SK-N-SH treated with all-trans-retinoic acid at 6 μM for 48 hours (cell line): ENCODE data around the gene HADH.

Source experiments
- ATAC-seq: fragments of 200-7000 bp; cut with Tn5 transposase; 3 replicates; pipeline ENCODE4 v1.9.1; 2020; ENCODE audit warnings: mild to moderate bottlenecking, moderate library complexity
- ARNTL ChIP-seq: fragments of 450-650 bp; formaldehyde crosslinking; IDR thresholded peaks from 2 replicates; pipeline ENCODE4 v1.5.0; 2020; ENCODE audit warnings: low read depth, mild to moderate bottlenecking, moderate library complexity, borderline replicate concordance
- CSDC2 ChIP-seq: fragments of 250-450 bp; sonication (Bioruptor Pico); IDR thresholded peaks from 2 replicates; pipeline ENCODE4 v1.5.0; 2020; ENCODE audit warnings: mild to moderate bottlenecking, moderate library complexity
- GLIS3 ChIP-seq: fragments of 250-450 bp; sonication (Bioruptor Pico); IDR thresholded peaks from 2 replicates; pipeline ENCODE4 v1.5.0; 2020; ENCODE audit warnings: mild to moderate bottlenecking, moderate library complexity
- ISL1 ChIP-seq: fragments of 250-450 bp; sonication (Bioruptor Pico); IDR thresholded peaks from 2 replicates; pipeline ENCODE4 v2.1.2; 2022; ENCODE audit warnings: mild to moderate bottlenecking, moderate library complexity
- OSR1 ChIP-seq: fragments of 250-450 bp; sonication (Bioruptor Pico); IDR thresholded peaks from 2 replicates; pipeline ENCODE4 v1.8.0; 2022; ENCODE audit warnings: moderate library complexity, mild to moderate bottlenecking, inconsistent platforms
- PPARA ChIP-seq: fragments of 250-450 bp; sonication (Bioruptor Pico); IDR thresholded peaks from 2 replicates; pipeline ENCODE4 v1.5.0; 2020; ENCODE audit warnings: mild to moderate bottlenecking, borderline replicate concordance
- RARB ChIP-seq: fragments of 250-450 bp; sonication (Bioruptor Pico); IDR thresholded peaks from 2 replicates; pipeline ENCODE4 v1.8.0; 2021; ENCODE audit warnings: mild to moderate bottlenecking, moderate library complexity
- SNAI2 ChIP-seq: fragments of 250-450 bp; sonication (Bioruptor Pico); IDR thresholded peaks from 2 replicates; pipeline ENCODE4 v1.5.0; 2020; ENCODE audit warnings: mild to moderate bottlenecking, moderate library complexity
- TOX ChIP-seq: fragments of 250-450 bp; sonication (Bioruptor Pico); IDR thresholded peaks from 2 replicates; pipeline ENCODE4 v1.8.0; 2021; ENCODE audit warnings: mild to moderate bottlenecking, moderate library complexity, borderline replicate concordance
- ZFP3 ChIP-seq: fragments of 250-450 bp; sonication (Bioruptor Pico); IDR thresholded peaks from 2 replicates; pipeline ENCODE4 v1.5.0; 2020; ENCODE audit warnings: mild to moderate bottlenecking, moderate library complexity
- ZFP30 ChIP-seq: fragments of 450-650 bp; formaldehyde crosslinking; IDR thresholded peaks from 2 replicates; pipeline ENCODE4 v1.5.0; 2022; ENCODE audit warnings: mild to moderate bottlenecking, moderate library complexity
- ZNF565 ChIP-seq: fragments of 450-650 bp; formaldehyde crosslinking; conservative IDR thresholded peaks from 2 replicates; pipeline ENCODE4 v1.5.0; 2020; ENCODE audit warnings: low read depth, mild to moderate bottlenecking, moderate library complexity
- ZNF70 ChIP-seq: fragments of 450-650 bp; formaldehyde crosslinking; IDR thresholded peaks from 2 replicates; pipeline ENCODE4 v1.5.0; 2020; ENCODE audit warnings: mild to moderate bottlenecking, moderate library complexity
- ZNF8 ChIP-seq: fragments of 450-650 bp; formaldehyde crosslinking; IDR thresholded peaks from 2 replicates; pipeline ENCODE4 v1.5.0; 2020; ENCODE audit warnings: mild to moderate bottlenecking, moderate library complexity
- TF ChIP-seq, protein P1 (sequence below): fragments of 250-450 bp; sonication (Bioruptor Pico); IDR thresholded peaks from 2 replicates; pipeline ENCODE4 v1.5.0; 2020; ENCODE audit warnings: mild to moderate bottlenecking, moderate library complexity
- TF ChIP-seq, protein P2 (sequence below): fragments of 250-450 bp; sonication (Bioruptor Pico); IDR thresholded peaks from 2 replicates; pipeline ENCODE4 v1.5.1; 2021; ENCODE audit warnings: mild to moderate bottlenecking, moderate library complexity
- TF ChIP-seq, protein P3 (sequence below): fragments of 250-450 bp; sonication (Bioruptor Pico); IDR thresholded peaks from 2 replicates; pipeline ENCODE4 v1.5.1; 2020; ENCODE audit warnings: low read depth, mild to moderate bottlenecking, moderate library complexity
- TF ChIP-seq, protein P4 (sequence below): fragments of 250-450 bp; sonication (Bioruptor Pico); IDR thresholded peaks from 2 replicates; pipeline ENCODE4 v1.8.0; 2021; ENCODE audit warnings: low read depth, mild to moderate bottlenecking, moderate library complexity, borderline replicate concordance

Gene HADH

DNA sequence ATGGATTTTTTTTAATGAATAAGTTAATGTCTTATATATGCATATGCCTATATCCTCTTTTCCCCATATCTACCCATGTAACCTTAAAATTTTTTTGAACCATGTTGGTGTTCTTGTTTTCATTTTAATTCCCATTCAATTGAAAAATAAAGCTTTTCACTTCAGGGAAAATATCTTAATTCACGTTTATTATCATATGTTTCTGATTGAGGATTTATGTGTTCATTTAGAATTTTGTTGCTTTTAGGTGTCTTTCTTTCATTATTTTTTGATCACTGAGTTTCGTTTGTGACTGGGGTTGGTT lies 29.1 kb downstream of the HADH start:
- TF ChIP-seq ISL1 (no peak), ZFP3 (CRISPR knock-in tag) (no peak), ARNTL (no peak), TOX (CRISPR knock-in tag) (no peak)
- ATAC-seq: no peak

DNA sequence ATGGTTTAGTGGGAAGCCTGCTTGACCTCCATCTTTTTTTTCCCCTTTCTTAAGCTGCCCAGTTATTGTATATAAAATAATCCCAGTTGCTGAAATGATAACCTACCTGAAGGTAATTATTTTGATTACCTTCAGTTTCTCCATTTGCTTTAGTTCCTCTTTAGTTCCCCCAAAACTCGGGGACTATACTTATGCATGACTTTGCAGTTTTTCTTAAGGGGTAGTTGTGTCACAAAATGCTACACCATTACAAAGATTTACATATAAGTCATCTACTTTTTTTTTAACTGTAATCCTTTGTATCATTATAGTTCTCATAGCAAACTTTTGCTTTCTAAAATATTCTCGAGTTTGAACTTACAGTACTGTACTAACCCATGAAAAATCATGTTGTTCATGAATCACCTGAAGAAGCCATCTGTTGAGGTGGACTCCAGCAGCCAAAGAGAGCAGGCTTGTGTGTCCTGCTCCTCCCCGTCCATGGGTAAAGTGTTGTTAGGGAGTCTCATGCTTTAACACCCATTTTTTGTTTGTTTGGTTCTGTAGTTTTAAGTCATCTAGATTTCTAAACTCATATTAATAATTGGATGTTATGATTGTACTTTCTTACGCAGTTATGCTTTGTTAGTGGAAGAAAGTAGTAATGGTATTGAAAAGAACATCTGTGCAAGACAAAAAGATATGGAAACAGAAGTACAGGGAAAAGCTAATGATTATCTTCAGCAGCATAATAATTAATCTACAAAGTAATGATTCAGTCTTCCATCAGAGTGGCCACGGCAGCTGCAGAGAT lies 34.6 kb downstream of the HADH start:
- no peak for TF ChIP-seq RARB (CRISPR knock-in tag)
- TF ChIP-seq ZNF70 (CRISPR knock-in tag): no peak
- no peak for TF ChIP-seq ZNF8 (CRISPR knock-in tag)
- TF ChIP-seq, protein P1, sequence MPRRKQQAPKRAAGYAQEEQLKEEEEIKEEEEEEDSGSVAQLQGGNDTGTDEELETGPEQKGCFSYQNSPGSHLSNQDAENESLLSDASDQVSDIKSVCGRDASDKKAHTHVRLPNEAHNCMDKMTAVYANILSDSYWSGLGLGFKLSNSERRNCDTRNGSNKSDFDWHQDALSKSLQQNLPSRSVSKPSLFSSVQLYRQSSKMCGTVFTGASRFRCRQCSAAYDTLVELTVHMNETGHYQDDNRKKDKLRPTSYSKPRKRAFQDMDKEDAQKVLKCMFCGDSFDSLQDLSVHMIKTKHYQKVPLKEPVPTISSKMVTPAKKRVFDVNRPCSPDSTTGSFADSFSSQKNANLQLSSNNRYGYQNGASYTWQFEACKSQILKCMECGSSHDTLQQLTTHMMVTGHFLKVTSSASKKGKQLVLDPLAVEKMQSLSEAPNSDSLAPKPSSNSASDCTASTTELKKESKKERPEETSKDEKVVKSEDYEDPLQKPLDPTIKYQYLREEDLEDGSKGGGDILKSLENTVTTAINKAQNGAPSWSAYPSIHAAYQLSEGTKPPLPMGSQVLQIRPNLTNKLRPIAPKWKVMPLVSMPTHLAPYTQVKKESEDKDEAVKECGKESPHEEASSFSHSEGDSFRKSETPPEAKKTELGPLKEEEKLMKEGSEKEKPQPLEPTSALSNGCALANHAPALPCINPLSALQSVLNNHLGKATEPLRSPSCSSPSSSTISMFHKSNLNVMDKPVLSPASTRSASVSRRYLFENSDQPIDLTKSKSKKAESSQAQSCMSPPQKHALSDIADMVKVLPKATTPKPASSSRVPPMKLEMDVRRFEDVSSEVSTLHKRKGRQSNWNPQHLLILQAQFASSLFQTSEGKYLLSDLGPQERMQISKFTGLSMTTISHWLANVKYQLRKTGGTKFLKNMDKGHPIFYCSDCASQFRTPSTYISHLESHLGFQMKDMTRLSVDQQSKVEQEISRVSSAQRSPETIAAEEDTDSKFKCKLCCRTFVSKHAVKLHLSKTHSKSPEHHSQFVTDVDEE (CRISPR knock-in tag): no peak
- no peak for TF ChIP-seq ZFP30 (CRISPR knock-in tag)
- no peak for TF ChIP-seq ARNTL
- TF ChIP-seq ISL1: no peak
- no peak for TF ChIP-seq PPARA (CRISPR knock-in tag)
- no peak for TF ChIP-seq OSR1 (CRISPR knock-in tag)
- no peak for TF ChIP-seq CSDC2 (CRISPR knock-in tag)
- no peak for ATAC-seq

DNA sequence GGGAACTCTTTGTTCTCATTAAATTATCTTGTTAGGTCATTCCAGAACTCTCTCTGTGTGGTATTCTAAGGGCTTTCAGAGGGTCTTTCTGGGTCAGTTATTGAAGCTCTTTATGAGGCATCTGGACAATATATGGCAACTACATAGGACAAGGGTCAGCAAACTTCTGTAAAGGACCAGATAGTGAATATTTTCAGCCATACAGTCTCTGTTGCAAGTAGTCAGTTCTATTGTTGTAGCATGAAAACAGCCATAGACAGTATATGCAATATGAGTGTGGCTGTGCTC lies 35.1 kb downstream of the HADH start:
- ATAC-seq: no peak
- no peak for TF ChIP-seq OSR1 (CRISPR knock-in tag)
- TF ChIP-seq ZNF70 (CRISPR knock-in tag): no peak

DNA sequence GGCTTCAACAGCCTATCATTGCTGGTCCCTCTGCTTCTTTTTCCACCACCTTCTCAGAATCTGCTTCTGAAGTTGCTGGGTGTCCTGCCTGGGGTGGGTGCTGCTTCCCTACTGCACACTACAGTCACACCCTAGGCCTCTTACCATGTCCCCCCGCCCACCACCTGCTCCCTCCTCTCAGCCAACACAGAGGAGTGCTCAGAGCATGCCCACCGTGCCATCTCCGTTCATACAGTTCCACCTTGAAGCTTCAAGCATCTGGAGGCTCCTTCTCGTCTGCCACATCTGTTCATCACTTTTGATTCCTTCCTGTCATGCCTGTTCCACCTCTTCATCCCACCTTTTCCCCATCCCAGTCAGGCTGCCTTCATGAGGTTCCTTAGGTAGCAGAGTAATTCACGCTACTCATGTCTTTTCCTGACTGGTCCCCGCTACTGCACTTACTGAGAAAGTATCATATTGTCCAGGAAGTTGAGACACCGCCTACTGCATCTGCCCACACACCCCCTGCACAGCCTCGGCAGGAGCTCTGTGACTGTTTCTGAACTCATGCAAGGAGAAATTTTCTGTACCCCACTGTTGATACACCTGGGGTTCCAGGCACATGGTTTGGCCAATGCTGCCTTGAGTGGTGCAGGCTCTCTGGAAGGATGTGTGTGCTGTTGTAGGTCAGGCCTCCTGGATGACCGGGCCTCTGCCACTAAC lies 39.5 kb downstream of the HADH start:
- ATAC-seq: no peak
- TF ChIP-seq, protein P1 (CRISPR knock-in tag): no peak
- TF ChIP-seq ZNF565 (CRISPR knock-in tag): no peak
- TF ChIP-seq, protein P2, sequence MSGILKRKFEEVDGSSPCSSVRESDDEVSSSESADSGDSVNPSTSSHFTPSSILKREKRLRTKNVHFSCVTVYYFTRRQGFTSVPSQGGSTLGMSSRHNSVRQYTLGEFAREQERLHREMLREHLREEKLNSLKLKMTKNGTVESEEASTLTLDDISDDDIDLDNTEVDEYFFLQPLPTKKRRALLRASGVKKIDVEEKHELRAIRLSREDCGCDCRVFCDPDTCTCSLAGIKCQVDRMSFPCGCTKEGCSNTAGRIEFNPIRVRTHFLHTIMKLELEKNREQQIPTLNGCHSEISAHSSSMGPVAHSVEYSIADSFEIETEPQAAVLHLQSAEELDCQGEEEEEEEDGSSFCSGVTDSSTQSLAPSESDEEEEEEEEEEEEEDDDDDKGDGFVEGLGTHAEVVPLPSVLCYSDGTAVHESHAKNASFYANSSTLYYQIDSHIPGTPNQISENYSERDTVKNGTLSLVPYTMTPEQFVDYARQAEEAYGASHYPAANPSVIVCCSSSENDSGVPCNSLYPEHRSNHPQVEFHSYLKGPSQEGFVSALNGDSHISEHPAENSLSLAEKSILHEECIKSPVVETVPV (CRISPR knock-in tag): no peak
- no peak for TF ChIP-seq GLIS3
- TF ChIP-seq TOX (CRISPR knock-in tag): no peak
- TF ChIP-seq CSDC2 (CRISPR knock-in tag): no peak
- TF ChIP-seq SNAI2: no peak
- TF ChIP-seq ZFP3 (CRISPR knock-in tag): no peak
- TF ChIP-seq, protein P3, sequence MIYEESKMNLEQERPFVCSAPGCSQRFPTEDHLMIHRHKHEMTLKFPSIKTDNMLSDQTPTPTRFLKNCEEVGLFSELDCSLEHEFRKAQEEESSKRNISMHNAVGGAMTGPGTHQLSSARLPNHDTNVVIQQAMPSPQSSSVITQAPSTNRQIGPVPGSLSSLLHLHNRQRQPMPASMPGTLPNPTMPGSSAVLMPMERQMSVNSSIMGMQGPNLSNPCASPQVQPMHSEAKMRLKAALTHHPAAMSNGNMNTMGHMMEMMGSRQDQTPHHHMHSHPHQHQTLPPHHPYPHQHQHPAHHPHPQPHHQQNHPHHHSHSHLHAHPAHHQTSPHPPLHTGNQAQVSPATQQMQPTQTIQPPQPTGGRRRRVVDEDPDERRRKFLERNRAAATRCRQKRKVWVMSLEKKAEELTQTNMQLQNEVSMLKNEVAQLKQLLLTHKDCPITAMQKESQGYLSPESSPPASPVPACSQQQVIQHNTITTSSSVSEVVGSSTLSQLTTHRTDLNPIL (CRISPR knock-in tag): no peak
- no peak for TF ChIP-seq ZNF8 (CRISPR knock-in tag)
- TF ChIP-seq, protein P4, sequence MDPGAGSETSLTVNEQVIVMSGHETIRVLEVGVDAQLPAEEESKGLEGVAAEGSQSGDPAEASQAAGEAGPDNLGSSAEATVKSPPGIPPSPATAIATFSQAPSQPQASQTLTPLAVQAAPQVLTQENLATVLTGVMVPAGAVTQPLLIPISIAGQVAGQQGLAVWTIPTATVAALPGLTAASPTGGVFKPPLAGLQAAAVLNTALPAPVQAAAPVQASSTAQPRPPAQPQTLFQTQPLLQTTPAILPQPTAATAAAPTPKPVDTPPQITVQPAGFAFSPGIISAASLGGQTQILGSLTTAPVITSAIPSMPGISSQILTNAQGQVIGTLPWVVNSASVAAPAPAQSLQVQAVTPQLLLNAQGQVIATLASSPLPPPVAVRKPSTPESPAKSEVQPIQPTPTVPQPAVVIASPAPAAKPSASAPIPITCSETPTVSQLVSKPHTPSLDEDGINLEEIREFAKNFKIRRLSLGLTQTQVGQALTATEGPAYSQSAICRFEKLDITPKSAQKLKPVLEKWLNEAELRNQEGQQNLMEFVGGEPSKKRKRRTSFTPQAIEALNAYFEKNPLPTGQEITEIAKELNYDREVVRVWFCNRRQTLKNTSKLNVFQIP (CRISPR knock-in tag): no peak
- no peak for TF ChIP-seq RARB (CRISPR knock-in tag)
- TF ChIP-seq ZNF70 (CRISPR knock-in tag): no peak
- TF ChIP-seq ARNTL: no peak
- no peak for TF ChIP-seq ISL1
